B cell (primary cell): ENCODE measurements around the gene PRKCG. TPM values are rescaled to one million over a fixed set of nuclear protein-coding genes. Genes with fewer than 3 reads are reported as not detected.

ENCODE experiments used
- ATAC-seq: fragments of 200-7000 bp; cut with Tn5 transposase; one replicate; pipeline ENCODE4 v1.10.0; 2021; ENCODE audit warnings: low read depth, mild to moderate bottlenecking, moderate number of reproducible peaks, moderate library complexity
- CTCF ChIA-PET: fragments of 350-600 bp; sonication (Branson Sonifier 250); formaldehyde crosslinking; loops from one replicate; lab custom pipeline; 2021; ENCODE audit warnings: antibody characterized with exemption, inconsistent platforms; lab: Charles Lee
- POLR2A ChIA-PET: fragments of 350-600 bp; sonication (Branson Sonifier 250); formaldehyde crosslinking; loops from one replicate; lab custom pipeline; 2021; ENCODE audit warnings: antibody characterized with exemption; lab: Charles Lee
- DNase-seq: peaks from one replicate; pipeline ENCODE4 v3.0.0; 2013
- H2AFZ ChIP-seq: 2 replicates; pipeline ENCODE4 v1.6.1; 2012; ENCODE audit warnings: mild to moderate bottlenecking, low read depth, low read length; ENCODE audit not compliant: insufficient read depth, poor library complexity, severe bottlenecking
- H3K27ac ChIP-seq, 2 donors: 1 replicate in 1 of 2; 2 replicates in 1 of 2; pipeline ENCODE4 v1.5.1; 2012 to 2013; ENCODE audit warnings: low read length in 2 of 2, mild to moderate bottlenecking in 2 of 2, moderate library complexity in 1 of 2
- H3K27me3 ChIP-seq, 4 experiments: fragments of 200-600 bp in 1 of 4; sonication (generic) in 1 of 4; replicated peaks in 1 of 4; 1 replicate in 2 of 4; 2 replicates in 2 of 4; pipeline versions ENCODE4 v1.6.1 to v1.7.0; 2013 to 2016; ENCODE audit warnings: low read length in 3 of 4, mild to moderate bottlenecking in 2 of 4, mixed read lengths in 1 of 4, moderate library complexity in 1 of 4; ENCODE audit not compliant: insufficient read depth in 4 of 4, control insufficient read depth in 3 of 4; ENCODE audit errors: control extremely low read depth in 1 of 4
- H3K36me3 ChIP-seq, 2 experiments: replicated peaks in 1 of 2; 1 replicate in 1 of 2; 2 replicates in 1 of 2; pipeline versions ENCODE4 v1.6.1 to v1.7.1; 2013; ENCODE audit warnings: low read length in 1 of 2; ENCODE audit not compliant: insufficient read depth in 2 of 2, control insufficient read depth in 1 of 2; ENCODE audit errors: control extremely low read depth in 1 of 2, extremely low read depth in 1 of 2
- H3K4me1 ChIP-seq, 2 donors: fragments of 200-600 bp in 1 of 2; sonication (generic) in 1 of 2; 1 replicate in 1 of 2; 2 replicates in 1 of 2; pipeline versions ENCODE4 v1.5.1 to v1.6.1; 2013 to 2017; ENCODE audit warnings: low read length in 2 of 2; ENCODE audit not compliant: control insufficient read depth in 2 of 2, insufficient read depth in 2 of 2
- H3K4me2 ChIP-seq: replicated peaks from 2 replicates; pipeline ENCODE3; 2012; ENCODE audit warnings: mild to moderate bottlenecking, low read depth, low read length; ENCODE audit not compliant: poor library complexity, severe bottlenecking
- H3K4me3 ChIP-seq, 5 experiments: fragments of 200-600 bp in 1 of 5; sonication (generic) in 1 of 5; 1 replicate in 3 of 5; 2 replicates in 2 of 5; pipeline versions ENCODE4 v1.5.1 to v1.7.0; 2011 to 2016; ENCODE audit warnings: low read length in 4 of 5, mild to moderate bottlenecking in 4 of 5, low read depth in 2 of 5, control low read depth in 1 of 5, moderate library complexity in 1 of 5; ENCODE audit not compliant: insufficient read depth in 1 of 5; ENCODE audit errors: control extremely low read depth in 1 of 5, extremely low read depth in 1 of 5
- H3K79me2 ChIP-seq: fragments of 200-600 bp; sonication (generic); one replicate; pipeline ENCODE4 v1.6.0; 2016; ENCODE audit warnings: low read length; ENCODE audit not compliant: control insufficient read depth, insufficient read depth
- H3K9ac ChIP-seq: fragments of 200-600 bp; sonication (generic); 2 replicates; pipeline ENCODE4 v1.6.1; 2017; ENCODE audit warnings: mild to moderate bottlenecking, low read length, moderate library complexity
- H3K9me3 ChIP-seq, 3 donors: one replicate each; pipeline versions ENCODE4 v1.6.1 to v1.7.1; 2013; ENCODE audit warnings: low read length in 2 of 3; ENCODE audit not compliant: control insufficient read depth in 2 of 3, insufficient read depth in 1 of 3; ENCODE audit errors: control extremely low read depth in 1 of 3
- H4K20me1 ChIP-seq: 2 replicates; pipeline ENCODE4 v1.6.0; 2012; ENCODE audit warnings: mild to moderate bottlenecking, low read length; ENCODE audit not compliant: insufficient read depth, control insufficient read depth, poor library complexity, severe bottlenecking
- H3K27ac Mint-ChIP-seq: one replicate; pipeline ENCODE4 v1.8.0; 2021; ENCODE audit warnings: mixed read lengths
- H3K27me3 Mint-ChIP-seq: one replicate; pipeline ENCODE4 v1.8.0; 2021; ENCODE audit warnings: mixed read lengths
- H3K4me1 Mint-ChIP-seq: one replicate; pipeline ENCODE4 v1.8.0; 2021; ENCODE audit warnings: mixed read lengths
- H3K4me3 Mint-ChIP-seq: one replicate; pipeline ENCODE4 v1.8.0; 2021; ENCODE audit warnings: mixed read lengths
- H3K9me3 Mint-ChIP-seq: one replicate; pipeline ENCODE4 v1.8.0; 2022; ENCODE audit warnings: mixed read lengths; ENCODE audit not compliant: insufficient read depth
- EZH2 ChIP-seq: IDR thresholded peaks from 2 replicates; pipeline ENCODE4 v1.6.1; 2012; ENCODE audit warnings: borderline replicate concordance, low read depth, mild to moderate bottlenecking, moderate library complexity, low read length; ENCODE audit not compliant: insufficient read depth, poor library complexity, severe bottlenecking
- WGBS: methylation state at CpG from one replicate; pipeline ENCODE4 v1.1.5; 2013; ENCODE audit warnings: missing lambda C conversion rate; ENCODE audit not compliant: insufficient coverage; 5-methylcytosine and 5-hydroxymethylcytosine counted together
- intact Hi-C: fragments of 100-400 bp; cut with micrococcal nuclease; formaldehyde crosslinking; loops from one replicate; pipeline ENCODE4 v1.10.0; 2022
- polyA plus RNA-seq: library from polyadenylated mRNA; depleted of rRNA; stranded (reverse); fragments of >200 nt; gene quantifications from 2 replicates; pipeline ENCODE4 v1.2.3, GENCODE V29; 2012
- total RNA-seq, 2 donors: library from RNA; stranded (reverse); fragments of 120-200 nt in 1 of 2; gene quantifications; 1 replicate in 1 of 2; 2 replicates in 1 of 2; pipeline versions ENCODE4 v1.2.3 to v1.2.4, GENCODE V29; 2013 to 2022
- TF ChIP-seq, protein P1 (sequence below): fragments of 200-600 bp; IDR thresholded peaks from one replicate; pipeline ENCODE4 v1.8.0; 2022; ENCODE audit warnings: antibody characterized with exemption, mild to moderate bottlenecking

Gene PRKCG
- total and polyA plus RNA-seq, 2 donors (not counting 1 experiment from before 2014, with no cell fraction given) = 0.31 TPM; not detected in 1

DNA sequence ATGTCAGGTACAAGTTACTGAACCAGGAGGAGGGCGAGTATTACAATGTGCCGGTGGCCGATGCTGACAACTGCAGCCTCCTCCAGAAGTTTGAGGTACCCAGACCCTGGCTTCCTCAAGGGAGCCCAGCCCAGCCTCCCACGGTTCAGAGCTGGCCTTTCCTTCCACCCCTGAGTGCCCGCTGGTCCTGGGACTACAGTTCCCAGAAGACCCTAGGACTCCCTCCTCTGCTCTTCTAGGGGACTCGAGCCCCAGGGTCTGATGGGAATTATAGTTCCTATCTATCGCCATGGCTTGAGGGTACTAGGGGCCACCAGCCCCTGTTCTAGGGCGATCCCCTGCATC lies 11.0 kb downstream of the PRKCG start:
- H3K9me3 ChIP-seq = peaks cover 0 to 17% (median 0%) of the 10 kb centered on the region in 3 donors
- no peaks in the 10 kb centered on the region for H4K20me1 ChIP-seq
- Mint-ChIP-seq H3K9me3 (no peaks in the 10 kb centered on the region), H3K4me3 (no peak overlapping the region), H3K27me3 (peaks cover 35% of the 10 kb centered on the region), H3K4me1 (peaks cover 2% of the 10 kb centered on the region), H3K27ac (no peak overlapping the region)
- no peak overlapping the region for H3K9ac ChIP-seq
- no peak overlapping the region for H3K4me3 ChIP-seq
- CTCF ChIA-PET = no interaction called here
- intact Hi-C loops = no loop called here
- TF ChIP-seq EZH2 = no peak
- TF ChIP-seq, protein P1, sequence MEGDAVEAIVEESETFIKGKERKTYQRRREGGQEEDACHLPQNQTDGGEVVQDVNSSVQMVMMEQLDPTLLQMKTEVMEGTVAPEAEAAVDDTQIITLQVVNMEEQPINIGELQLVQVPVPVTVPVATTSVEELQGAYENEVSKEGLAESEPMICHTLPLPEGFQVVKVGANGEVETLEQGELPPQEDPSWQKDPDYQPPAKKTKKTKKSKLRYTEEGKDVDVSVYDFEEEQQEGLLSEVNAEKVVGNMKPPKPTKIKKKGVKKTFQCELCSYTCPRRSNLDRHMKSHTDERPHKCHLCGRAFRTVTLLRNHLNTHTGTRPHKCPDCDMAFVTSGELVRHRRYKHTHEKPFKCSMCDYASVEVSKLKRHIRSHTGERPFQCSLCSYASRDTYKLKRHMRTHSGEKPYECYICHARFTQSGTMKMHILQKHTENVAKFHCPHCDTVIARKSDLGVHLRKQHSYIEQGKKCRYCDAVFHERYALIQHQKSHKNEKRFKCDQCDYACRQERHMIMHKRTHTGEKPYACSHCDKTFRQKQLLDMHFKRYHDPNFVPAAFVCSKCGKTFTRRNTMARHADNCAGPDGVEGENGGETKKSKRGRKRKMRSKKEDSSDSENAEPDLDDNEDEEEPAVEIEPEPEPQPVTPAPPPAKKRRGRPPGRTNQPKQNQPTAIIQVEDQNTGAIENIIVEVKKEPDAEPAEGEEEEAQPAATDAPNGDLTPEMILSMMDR = no peak
- H3K27me3 ChIP-seq = peaks cover 0 to 26% (median 12%) of the 10 kb centered on the region in 4 experiments
- DNase-seq (no peak), ATAC-seq (no peak)
- no peaks in the 10 kb centered on the region for H3K36me3 ChIP-seq
- no peaks in the 10 kb centered on the region for H3K79me2 ChIP-seq
- H3K27ac ChIP-seq = no peak overlapping the region
- peaks cover 0 to 7% of the 10 kb centered on the region in 2 donors for H3K4me1 ChIP-seq
- 73% methylated on average over 6 of the region's 8 CpGs for WGBS
- H2AFZ ChIP-seq = no peak overlapping the region
- POLR2A ChIA-PET = no interaction called here
- H3K4me2 ChIP-seq = no peak overlapping the region

DNA sequence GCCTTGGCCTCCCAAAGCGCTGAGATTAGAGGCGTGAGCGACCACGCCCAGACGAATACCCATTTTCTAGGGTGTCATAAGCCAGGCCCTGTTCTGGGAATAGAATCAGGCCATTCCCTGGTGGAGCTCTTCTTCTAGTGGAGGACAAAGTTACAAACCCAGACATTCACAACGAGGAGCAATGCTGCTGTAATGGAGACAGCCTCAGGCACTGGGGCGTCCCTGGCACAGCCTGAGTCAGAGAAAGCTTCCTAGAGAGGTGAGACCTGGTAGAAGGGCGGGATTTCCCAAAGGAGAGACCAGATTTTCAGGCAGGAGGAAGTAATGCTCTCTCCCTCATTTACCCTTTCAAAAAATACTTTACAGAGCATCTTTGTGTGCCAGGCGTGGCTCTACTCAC lies 12.7 kb downstream of the PRKCG start:
- intact Hi-C loops = no loop called here
- peaks cover 46% of the 10 kb centered on the region for H3K27me3 Mint-ChIP-seq
- no peaks in the 10 kb centered on the region for H3K36me3 ChIP-seq
- no peak overlapping the region for H3K27ac Mint-ChIP-seq
- peaks cover 7% of the 10 kb centered on the region for H3K9me3 Mint-ChIP-seq
- peaks cover 5% of the 10 kb centered on the region in 2 donors for H3K4me1 ChIP-seq
- H2AFZ ChIP-seq = no peak overlapping the region
- peaks cover 2% of the 10 kb centered on the region for H3K4me1 Mint-ChIP-seq
- no peak overlapping the region for H3K4me3 ChIP-seq
- DNase-seq = no peak
- ChIA-PET POLR2A (interaction anchor here (0.7 kb wide), 1 partner anchor 27 kb away, joined by 11 read pairs; the partner anchor contains the start of gene MYADM), CTCF (no interaction called here)
- no peak overlapping the region for H3K27ac ChIP-seq
- peaks cover 0 to 38% (median 14%) of the 10 kb centered on the region in 4 experiments for H3K27me3 ChIP-seq
- no peak for ATAC-seq
- H3K9me3 ChIP-seq = peaks cover 0 to 30% (median 0%) of the 10 kb centered on the region in 3 donors
- WGBS = 86% methylated on average over 7 of the region's 9 CpGs
- TF ChIP-seq EZH2 = no peak
- no peaks in the 10 kb centered on the region for H4K20me1 ChIP-seq
- no peak overlapping the region for H3K9ac ChIP-seq
- H3K79me2 ChIP-seq = no peaks in the 10 kb centered on the region
- no peak overlapping the region for H3K4me2 ChIP-seq
- no peak overlapping the region for H3K4me3 Mint-ChIP-seq
